ENCODE results near the gene KIAA0513. TPM values are rescaled to one million over a fixed set of nuclear protein-coding genes. Genes with fewer than 3 reads are reported as not detected.
"Not testable (repeated sequence)": the region's sequence is repeated elsewhere in the genome, so short reads cannot be mapped to it uniquely, and the experiment has no call there.

The KIAA0513 gene
- total RNA-seq, 1 donor from 2014 or later = 7.4 TPM

DNA sequence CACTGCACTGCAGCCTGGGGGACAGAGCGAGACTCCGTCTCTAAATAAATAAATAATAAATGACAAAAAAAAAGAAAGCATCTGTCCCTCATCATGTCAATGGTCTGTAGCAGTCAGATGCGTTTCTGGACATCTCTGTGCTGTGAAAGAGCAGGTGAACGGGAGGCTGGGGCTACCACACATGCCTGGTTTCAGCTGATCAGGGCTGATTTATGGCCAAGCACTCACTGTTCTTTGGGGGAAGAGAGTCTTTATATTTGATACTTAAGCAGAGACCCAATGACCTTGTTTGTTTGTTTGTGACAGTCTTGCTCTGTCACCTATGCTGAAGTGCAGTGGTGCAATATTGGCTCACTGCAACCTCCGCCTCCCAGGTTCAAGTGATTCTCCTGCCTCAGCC, 17.5 kb downstream of the KIAA0513 start:
- ATAC-seq = no peak
- intact Hi-C loops (cut with DNase I) = no loop called here
- DNase-seq (ENCODE audit: missing footprints) = no peak

DNA sequence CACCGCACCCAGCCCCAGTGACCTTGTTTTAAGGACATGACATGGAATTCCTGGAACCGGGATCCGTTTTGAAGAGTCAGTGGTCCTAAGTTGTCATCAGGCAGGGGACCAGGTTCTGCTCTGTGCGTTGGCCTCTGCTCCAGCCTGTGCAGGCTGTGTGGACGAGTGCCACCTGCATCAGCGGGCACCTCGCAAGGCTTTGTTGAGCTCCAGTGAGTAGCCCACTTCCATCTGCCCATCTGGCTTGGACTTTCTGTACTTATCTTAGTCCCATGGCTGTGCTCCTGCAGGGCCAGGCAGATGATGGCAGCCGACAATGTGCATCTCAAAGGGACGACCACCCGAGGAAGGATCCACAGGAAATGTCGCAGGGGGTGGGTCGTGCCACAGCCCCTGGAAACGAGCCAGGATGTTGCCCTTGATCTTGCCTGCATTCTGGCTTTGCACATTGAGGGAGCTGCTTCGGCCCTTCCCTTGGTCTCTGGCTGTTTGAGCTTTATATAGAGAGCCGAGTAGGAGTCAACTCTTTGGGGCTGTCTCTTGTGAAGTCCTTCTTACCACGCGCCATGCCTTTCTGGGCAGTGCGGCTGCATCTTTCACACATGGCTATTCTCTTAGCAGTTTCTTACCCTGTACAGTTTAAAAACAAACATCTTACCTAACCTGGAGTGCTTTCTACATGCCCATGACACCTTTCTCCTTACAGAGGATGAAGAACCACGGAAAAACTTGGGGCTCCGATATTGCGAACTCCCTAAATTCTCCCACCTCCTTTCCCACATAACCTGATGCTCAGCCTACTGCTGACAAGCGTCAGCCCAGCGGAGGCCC, 18.3 kb downstream of the KIAA0513 start:
- no peak for ATAC-seq
- DNase-seq (ENCODE audit: missing footprints) = no peak
- intact Hi-C loops (cut with DNase I) = no loop called here

DNA sequence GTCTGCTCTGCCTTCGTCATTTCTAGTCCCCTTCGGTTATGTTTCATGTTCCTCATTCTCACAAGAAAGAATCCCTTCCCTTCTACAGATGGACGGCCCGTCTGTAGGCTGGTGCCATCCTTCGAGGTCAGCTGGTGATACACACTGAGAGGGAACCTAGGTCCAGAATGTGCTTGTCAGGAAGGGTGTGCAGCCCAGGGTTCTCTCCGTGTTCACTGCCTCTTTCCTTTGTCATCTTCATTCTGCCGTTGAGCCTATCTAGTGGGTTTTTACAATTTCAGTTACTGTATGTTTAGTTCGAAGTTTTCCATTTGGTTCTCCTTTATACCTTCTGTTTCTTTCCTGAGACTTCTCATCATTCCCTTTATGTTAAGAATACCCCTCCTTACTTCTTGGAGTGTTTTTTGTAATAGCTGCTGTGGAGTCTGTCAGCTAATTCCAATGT, 18.9 kb downstream of the KIAA0513 start:
- ATAC-seq = no peak
- no peak for DNase-seq (ENCODE audit: missing footprints)
- intact Hi-C loops (cut with DNase I) = no loop called here

DNA sequence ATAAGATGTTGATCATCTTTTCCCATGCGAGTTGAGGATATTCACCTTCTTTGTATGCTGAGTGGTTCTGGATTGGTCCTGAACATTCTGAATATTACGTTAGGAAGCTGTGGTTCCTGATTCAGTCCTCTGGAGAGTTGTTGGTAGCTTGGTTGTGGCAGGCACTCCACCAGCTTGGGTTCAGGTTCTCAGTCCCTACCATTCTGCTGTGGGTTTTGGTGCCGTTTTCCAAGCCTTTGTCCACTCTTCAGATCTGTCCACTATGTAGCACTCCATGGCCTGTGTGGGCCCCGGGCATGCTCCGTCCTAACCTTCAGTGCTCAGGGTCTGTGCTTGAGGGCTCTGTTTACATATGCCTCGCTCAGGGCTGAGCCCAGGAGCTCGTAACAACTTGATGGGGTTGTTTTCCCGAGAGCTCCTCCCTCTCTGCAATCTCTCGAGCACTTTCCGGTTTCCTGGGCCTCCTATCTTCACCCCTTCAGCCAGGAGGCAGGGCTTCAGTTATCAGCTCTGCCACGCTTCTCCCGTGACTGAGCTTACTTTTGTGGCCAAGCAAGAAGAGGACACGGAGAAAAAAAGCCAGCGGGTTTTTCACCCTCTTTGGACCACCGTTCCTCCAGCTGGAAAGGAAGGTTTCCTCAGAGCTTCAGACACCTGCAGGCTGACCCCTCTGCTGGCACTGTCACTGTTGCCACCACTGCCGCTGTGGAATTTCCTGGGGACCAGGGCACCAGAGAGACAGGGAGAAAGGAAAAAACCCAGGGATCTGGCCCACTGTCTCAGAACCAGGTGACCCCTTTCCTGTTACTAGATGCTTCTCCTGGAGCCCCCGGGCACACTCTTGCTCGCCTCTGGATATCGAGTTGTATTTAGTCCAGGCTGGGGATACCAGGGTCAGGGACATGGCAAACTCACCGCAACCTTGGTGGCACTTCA, 19.6 kb downstream of the KIAA0513 start:
- intact Hi-C loops (cut with DNase I) = no loop called here
- no peak for DNase-seq (ENCODE audit: missing footprints)
- ATAC-seq = peak; percentile 38

DNA sequence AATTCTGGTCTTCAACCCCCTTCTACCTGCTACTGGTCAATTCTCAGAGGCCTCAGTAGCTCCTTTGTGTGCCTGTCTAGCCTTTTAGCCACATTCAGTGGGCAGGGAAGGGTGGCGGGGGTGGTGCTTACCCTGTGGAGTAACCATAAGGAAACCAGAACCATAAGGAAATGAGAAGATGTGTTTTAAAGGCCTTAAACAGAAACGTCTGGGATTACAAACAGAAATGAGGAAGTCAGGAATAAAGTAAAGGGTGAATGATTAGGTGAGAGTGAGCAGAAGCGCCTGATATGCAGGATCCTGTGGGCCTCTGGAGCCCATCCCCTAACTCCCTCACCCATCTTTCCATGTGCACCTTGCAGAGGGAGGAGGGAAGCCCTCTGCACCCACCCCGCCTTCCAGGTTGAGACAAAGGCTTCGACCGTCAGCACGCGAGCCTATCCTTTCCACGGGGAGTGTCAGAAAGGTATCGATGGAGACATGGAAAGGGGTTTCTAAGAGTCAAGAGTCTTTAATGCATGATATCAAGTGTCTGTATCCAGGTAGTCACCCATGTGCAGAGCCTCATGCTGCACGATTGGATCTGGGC, 20.4 kb downstream of the KIAA0513 start:
- no peak for DNase-seq (ENCODE audit: missing footprints)
- intact Hi-C loops (cut with DNase I) = no loop called here

DNA sequence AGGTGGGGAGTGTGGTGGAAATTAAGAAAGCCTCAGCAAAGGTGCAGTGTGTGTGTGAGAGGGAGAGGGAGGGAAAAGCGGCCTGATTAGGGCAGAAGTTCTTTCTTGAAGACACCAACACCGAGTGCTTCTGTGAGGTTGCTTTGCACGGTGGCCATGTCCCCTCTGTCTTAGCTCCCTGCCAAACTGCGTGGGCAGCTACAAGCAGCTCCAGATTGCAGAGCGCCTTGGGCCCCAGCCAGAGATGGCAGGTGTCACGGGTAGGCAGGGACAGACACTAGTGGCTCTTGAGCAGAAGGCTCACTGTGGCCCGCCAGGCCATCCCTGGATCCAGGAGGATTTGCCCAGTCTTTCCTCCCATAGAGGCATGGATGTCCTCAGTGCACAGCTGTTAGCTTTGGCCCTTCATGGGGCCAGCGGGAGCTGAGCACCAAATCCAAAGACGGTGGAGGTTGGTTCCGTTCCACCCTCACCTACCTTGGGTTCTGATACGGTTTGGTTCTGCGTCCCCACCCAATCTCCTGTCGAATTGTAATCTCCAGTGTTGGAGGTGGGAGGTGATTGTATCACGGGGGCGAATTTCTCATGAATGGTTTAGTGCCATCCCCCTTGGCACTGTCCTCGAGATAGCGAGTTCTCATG, 21.4 kb downstream of the KIAA0513 start:
- ATAC-seq (no peak), DNase-seq (ENCODE audit: missing footprints) (no peak)
- intact Hi-C loops (cut with DNase I) = no loop called here

More for the DNA sequence above, 20.4 kb downstream of the KIAA0513 start:
- no peak for ATAC-seq

DNA sequence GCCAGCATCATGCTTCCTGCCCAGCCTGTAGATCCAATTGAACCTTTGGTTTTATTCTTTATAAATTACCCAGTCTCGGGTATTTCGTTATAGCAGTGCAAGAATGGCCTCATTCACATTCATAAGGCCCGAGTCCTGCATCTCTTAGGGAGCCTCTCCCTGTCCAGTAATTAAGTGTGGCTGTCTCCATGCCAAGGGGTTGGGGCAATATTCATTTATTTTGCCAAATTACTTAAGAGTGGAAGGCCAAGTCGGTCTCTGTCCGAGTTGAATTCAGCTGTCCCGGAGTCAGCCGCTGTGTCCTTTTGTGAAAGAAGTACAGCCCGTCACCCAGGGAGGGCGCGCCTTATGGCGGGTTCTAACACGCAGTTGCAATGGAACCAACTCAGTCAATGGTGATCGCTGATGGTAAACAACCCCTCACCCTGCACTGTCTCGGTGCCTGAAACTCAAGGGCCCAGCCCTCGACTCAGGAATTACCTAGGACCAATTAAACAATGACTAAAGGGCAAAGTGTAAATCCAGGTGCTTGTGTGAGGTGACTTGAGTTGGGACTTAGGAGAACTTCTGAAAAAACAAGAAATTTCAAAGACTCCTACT, 22.2 kb downstream of the KIAA0513 start:
- intact Hi-C loops (cut with DNase I) = no loop called here
- ATAC-seq (no peak), DNase-seq (ENCODE audit: missing footprints) (no peak)

DNA sequence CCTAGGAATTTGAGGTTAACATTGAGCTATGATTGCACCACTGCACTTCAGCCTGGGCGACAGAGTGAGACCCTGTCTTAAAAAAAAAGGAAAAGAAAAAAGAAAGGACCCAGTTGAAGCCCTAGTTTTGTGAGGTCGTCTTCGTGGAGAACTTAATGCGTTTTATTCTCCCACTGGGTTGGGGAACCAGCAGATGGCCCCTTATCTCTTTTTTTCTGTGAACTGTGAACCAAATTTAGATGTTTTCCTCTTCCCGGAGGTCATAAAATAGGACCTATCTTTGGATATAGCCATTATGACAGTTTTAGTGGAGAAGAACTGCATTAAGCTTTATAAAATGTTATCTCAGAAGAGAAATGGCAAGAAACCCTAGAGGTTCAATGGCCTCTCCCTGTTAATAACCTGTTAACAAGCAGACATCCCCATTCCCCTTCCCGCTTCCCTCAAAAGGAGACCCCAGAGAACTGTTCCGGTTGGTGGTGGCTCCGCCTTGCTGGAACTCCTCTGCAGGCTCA, 23.5 kb downstream of the KIAA0513 start:
- intact Hi-C loops (cut with DNase I) = no loop called here
- ATAC-seq (no peak), DNase-seq (ENCODE audit: missing footprints) (no peak)

DNA sequence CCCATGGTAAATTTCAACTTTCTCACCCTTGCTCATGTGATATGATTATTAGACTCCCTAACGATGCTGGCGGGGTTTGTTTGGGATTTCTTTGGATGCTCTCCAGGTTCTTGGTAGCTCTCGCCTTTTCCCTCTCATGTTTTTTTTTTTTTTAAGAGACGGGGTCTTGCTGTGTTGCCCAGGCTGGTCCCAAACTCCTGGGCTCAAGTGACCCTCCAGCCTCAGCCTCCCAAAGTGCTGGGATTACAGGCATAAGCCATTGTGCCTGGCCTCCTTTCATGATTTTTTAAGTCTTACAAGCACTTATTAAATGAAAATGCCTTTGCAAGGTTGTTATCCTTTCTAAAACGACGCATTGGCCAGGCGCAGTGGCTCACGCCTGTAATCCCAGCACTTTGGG, 24.1 kb downstream of the KIAA0513 start:
- no peak for DNase-seq (ENCODE audit: missing footprints)
- ATAC-seq = no peak
- intact Hi-C loops (cut with DNase I) = no loop called here

DNA sequence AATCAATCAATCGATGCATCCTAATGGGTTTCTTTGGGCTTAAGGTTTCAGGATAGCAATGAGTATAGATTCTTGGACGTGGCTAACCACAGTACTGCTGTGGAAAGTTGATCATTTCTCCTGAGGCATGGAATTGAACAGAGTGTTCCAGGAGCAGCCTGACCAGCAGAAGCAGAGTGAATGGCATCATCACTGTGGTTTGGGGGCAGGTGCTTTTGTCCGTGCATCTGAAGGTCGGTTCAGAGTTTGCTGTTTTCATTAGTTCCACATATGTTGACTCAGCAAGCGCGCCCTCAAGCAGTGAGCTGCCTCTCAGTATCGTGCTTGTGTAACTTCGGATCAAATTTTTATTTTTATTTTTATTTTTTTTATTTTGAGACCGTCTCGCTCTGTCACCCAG, 24.9 kb downstream of the KIAA0513 start:
- intact Hi-C loops (cut with DNase I) = no loop called here
- no peak for DNase-seq (ENCODE audit: missing footprints)
- ATAC-seq = no peak

DNA sequence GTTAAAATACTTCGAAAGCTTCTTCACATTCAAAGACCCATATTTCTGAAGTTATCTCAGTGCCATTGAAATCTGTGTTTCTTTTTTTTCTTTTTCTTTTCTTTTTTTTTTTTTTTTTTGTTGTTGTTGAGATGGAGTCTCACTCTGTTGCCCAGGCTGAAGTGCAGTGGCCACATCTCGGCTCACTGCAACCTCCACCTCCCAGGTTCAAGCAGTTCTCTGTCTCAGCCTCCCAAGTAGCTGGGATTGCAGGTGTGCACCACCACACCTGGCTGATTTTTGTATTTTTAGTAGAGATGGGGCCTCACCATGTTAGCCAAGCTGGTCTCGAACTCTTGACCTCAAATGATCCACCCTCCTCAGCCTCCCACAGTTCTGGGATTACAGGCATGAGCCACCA, 26.7 kb downstream of the KIAA0513 start:
- intact Hi-C loops (cut with DNase I); DNase-seq (ENCODE audit: missing footprints); ATAC-seq: not testable (repeated sequence)

DNA sequence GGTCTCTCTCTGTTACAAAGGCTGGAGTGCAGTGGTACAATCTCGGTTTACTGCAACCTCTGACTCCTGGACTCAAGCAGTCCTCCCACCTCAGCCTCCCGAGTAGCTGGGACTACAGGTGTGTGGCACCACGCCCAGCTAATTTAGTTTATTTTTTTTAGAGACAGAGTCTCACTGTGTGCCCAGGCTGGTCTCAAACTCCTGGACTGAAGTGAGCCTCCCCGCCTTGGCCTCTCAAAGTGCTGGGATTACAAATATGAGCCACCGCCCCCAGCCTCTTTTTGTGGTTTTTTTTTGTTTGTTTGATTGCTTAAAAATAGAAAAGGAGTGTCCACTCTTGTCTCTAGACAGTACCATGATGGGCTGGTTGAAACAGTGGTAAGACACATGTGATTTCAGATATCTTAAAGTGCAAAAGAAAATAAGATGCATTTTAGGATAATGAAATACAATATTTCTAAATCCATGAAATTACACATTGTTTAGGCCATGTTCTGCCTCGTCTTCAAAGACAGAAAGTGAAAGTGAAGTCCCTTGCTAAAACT, 27.4 kb downstream of the KIAA0513 start:
- ATAC-seq (no peak), DNase-seq (ENCODE audit: missing footprints) (no peak)
- intact Hi-C loops (cut with DNase I) = no loop called here

DNA sequence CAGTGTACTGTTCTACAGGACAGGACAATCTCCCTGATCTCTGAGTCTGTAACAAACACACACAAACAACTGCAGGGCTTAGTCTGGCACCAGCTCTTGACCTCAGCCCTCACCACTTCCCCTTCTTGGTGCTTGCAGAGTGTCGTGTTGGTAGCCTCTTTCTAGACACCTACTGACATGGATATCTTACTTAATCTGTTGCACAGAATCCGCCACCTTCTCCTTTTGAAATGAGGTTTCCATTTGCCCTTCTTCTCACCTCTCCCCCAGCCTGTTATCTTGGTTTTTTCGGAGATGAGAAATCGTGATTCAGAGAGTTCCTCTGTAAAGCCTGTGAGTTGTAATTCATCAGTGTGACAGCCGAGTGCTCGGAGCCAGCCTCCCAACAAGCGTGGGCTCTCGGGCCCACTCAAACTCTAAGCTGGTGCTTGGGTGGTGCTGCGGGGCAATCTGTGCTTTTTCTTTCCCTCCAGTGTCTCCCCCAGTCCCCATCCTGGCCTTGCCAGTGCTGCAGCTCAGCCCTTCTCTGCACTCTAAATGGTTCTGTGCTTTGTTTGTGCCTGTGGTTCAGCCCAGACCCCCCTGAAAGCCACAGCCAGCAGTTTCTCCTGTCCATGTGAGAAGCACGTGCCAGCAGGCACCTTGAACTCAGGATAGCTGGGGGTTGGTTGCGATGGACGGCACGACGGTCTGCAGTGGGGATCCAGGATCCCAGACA, 28.1 kb downstream of the KIAA0513 start:
- ATAC-seq = peak; percentile 76
- intact Hi-C loops (cut with DNase I) = no loop called here
- DNase-seq (ENCODE audit: missing footprints) = no peak

DNA sequence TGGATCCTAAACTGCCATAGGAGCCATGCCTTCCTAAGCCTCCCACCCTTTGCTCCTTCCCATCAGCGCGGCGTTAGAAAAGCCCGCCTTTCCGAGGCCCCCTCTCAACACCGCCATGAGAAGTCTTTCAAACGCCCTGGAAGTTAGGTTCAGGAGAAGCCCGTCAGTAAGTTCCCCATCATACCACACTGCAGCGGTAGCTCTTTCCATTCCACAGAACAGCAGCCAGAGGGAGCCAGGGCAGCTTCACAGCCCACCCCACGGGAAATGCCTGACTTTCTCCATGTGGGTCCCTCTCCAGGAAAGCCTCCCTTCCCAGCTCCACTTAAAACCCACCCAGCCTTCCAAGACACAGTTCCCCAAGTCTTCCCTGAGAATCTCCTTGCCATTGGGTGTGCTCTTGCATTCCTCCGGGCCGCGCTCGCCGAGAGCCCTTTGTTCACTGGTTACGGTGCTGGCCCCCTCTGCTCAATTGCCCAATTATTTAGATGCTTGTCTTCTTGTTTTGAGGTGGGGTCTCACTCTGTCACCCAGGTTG, 28.7 kb downstream of the KIAA0513 start:
- intact Hi-C loops (cut with DNase I) = no loop called here
- peak; percentile 65 for ATAC-seq
- DNase-seq (ENCODE audit: missing footprints) = no peak

DNA sequence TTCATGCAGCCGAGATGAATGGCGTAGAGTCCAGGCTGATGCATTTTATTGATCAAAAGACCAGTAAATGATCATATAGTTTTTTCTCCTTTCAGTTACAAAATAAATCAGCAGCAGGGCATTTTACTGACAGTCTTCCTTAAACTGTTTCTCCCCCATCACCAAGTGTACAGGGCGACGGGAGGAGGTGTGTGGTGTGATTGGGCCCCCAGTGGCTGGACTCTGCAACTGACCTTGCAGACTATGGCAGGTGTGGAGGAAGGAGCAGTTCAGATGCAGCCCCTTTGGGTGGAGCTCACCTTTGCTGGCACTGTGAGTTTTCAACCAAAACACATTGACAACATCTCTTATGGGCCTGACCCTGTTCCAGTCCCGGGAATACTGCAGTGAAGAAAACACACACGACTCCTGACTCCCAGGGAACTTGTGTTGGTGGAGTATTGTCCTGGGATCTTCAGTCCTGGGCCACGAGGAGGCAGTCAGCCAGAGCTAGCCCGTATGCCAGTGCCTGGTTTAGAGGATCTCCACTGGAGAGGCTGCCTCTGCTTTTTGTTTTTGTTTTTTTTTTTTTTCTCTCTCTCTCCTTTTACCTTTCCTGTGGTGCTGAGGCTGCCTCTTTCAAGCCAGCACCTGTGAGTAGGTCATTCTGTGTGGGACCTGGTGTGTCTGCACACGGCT, 29.8 kb downstream of the KIAA0513 start:
- ATAC-seq (no peak), DNase-seq (ENCODE audit: missing footprints) (no peak)
- intact Hi-C loops (cut with DNase I) = no loop called here

DNA sequence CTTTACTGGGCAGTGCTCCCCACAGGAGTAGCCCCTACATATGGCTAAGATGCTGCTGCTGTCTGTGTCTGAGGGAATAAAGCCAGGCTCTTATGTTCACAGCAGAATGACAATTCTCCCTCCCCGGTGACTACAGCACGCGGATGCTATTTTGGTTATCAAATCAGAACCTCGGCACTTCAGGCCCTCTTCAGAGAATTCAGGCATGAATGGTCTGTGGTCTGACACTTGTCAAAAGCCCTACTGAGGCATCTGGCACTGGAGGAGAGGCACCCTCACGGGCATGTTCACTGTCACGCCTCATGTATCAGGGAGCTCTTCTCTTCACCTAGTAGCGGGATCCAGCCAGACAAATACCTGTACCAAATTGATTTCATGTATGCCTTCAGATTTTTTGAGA, 30.4 kb downstream of the KIAA0513 start:
- no peak for DNase-seq (ENCODE audit: missing footprints)
- intact Hi-C loops (cut with DNase I) = no loop called here
- peak; percentile 60 for ATAC-seq

DNA sequence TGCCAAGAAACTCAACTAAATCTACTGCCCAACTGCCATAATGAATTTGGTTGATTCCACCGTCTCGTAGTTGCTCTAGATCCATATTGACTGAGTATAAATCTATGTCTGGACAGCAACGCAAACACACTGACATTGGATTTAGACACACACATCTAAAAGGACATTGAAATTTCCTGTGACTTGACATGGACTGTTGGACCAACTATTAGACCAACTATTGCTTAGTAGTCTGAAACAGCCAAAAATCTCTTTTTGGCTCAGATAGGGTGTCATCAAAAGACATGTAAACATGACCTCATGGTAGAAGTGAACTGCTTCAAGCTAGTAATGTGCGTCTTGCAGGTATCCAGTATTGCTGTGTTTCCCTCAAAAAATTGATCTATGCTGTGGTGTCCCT, 31.3 kb downstream of the KIAA0513 start:
- intact Hi-C loops (cut with DNase I) = no loop called here
- ATAC-seq = no peak
- DNase-seq (ENCODE audit: missing footprints) = no peak
